ENCODE results near the gene MYF5. TPM values are rescaled to one million over a fixed set of nuclear protein-coding genes. Genes with fewer than 3 reads are reported as not detected.

MYF5 gene
- total and polyA plus RNA-seq, 2 of the 13 experiments (the other 11 are each of a cell fraction or from before 2014, with no cell fraction given), result not detected

GRCh38 chr12:80749456-80749855 lies 32.7 kb downstream of the MYF5 start:
- Histone ChIP-seq H3K27ac (ENCODE audit: extremely low read length, insufficient read depth, low read length) (no peak overlapping the region), H3K79me2 (ENCODE audit: insufficient read depth, low read length) (no peaks in the 10 kb centered on the region), H2AFZ (ENCODE audit: low read length) (no peak overlapping the region), H4K20me1 (ENCODE audit: insufficient read depth, low read length) (no peaks in the 10 kb centered on the region), H3K4me2 (ENCODE audit: low read depth, low read length) (no peak overlapping the region), H3K36me3 (replicated peaks in 1 of 2; ENCODE audit: control insufficient read depth in 1 of 2, insufficient read depth in 2 of 2, low read length in 2 of 2) (no peaks in the 10 kb centered on the region), H3K9me3 (ENCODE audit: low read length) (no peaks in the 10 kb centered on the region), H3K27me3 (ENCODE audit: control insufficient read depth in 1 of 2, insufficient read depth in 2 of 2, low read length in 2 of 2) (no peaks in the 10 kb centered on the region; a peak in 1 of 5 replicates), H3K4me1 (ENCODE audit: insufficient read depth, low read length) (no peaks in the 10 kb centered on the region), H3K9ac (ENCODE audit: insufficient read depth, low read depth, low read length) (no peak overlapping the region), H3K4me3 (replicated peaks in 1 of 3; ENCODE audit: insufficient read depth in 1 of 3, low read depth in 2 of 3, low read length in 3 of 3) (no peak overlapping the region)
- WGBS (ENCODE audit: low lambda C conversion rate), result 0% methylated on average over 2 of the region's 2 CpGs
- ATAC-seq (no peak), DNase-seq (ENCODE audit: low spot score) (no peak), FAIRE-seq (no peak)
- ChIA-PET POLR2A (no interaction called here), CTCF (ENCODE audit: low intra/inter-chr PET ratio, low total read pairs) (no interaction called here)
- intact Hi-C loops (cut with micrococcal nuclease; ENCODE audit: unreplicated experiment), result no loop called here
- BruUV-seq (replicated peaks), result no TSS peak
- TF ChIP-seq ZNF460 (CRISPR knock-in tag; IDR thresholded peaks at IDR 0.05; ENCODE audit: borderline replicate concordance) (no peak), ZNF773 (CRISPR knock-in tag; IDR thresholded peaks at IDR 0.05; ENCODE audit: borderline replicate concordance) (no peak), AHR (CRISPR knock-in tag; IDR thresholded peaks at IDR 0.05) (no peak), NR3C1 (CRISPR knock-in tag; IDR thresholded peaks at IDR 0.05) (no peak), JUN (CRISPR knock-in tag; IDR thresholded peaks at IDR 0.05) (no peak), TAF1 (CRISPR knock-in tag; IDR thresholded peaks at IDR 0.05) (no peak), TOPORS (CRISPR knock-in tag; IDR thresholded peaks at IDR 0.05) (no peak), NFYC (CRISPR knock-in tag; IDR thresholded peaks at IDR 0.05) (no peak)
- in situ Hi-C loops (cut with HindIII; ENCODE audit: extremely low pct_ligation_motif_present, low pct_unique_long_range_greater_than_20kb), result loop anchor here (10.0 kb wide), 1 partner anchor 345 kb away; no protein-coding TSS in a partner anchor

- Histone ChIP-seq H3K36me3 (replicated peaks in 1 of 2; ENCODE audit: control insufficient read depth in 1 of 2, insufficient read depth in 2 of 2, low read length in 2 of 2) (no peaks in the 10 kb centered on the region), H4K20me1 (ENCODE audit: insufficient read depth, low read length) (no peaks in the 10 kb centered on the region), H3K79me2 (ENCODE audit: insufficient read depth, low read length) (no peaks in the 10 kb centered on the region), H3K27ac (ENCODE audit: extremely low read length, insufficient read depth, low read length) (no peak overlapping the region), H3K4me2 (ENCODE audit: low read depth, low read length) (no peak overlapping the region), H2AFZ (ENCODE audit: low read length) (no peak overlapping the region), H3K4me1 (ENCODE audit: insufficient read depth, low read length) (no peaks in the 10 kb centered on the region), H3K27me3 (ENCODE audit: control insufficient read depth in 1 of 2, insufficient read depth in 2 of 2, low read length in 2 of 2) (no peaks in the 10 kb centered on the region; a peak in 1 of 5 replicates), H3K9me3 (ENCODE audit: low read length) (no peaks in the 10 kb centered on the region), H3K4me3 (replicated peaks in 1 of 3; ENCODE audit: insufficient read depth in 1 of 3, low read depth in 2 of 3, low read length in 3 of 3) (no peak overlapping the region), H3K9ac (ENCODE audit: insufficient read depth, low read depth, low read length) (no peak overlapping the region)
- intact Hi-C loops (cut with micrococcal nuclease; ENCODE audit: unreplicated experiment), result no loop called here
- in situ Hi-C loops (cut with HindIII; ENCODE audit: extremely low pct_ligation_motif_present, low pct_unique_long_range_greater_than_20kb), result no loop called here
- ChIA-PET POLR2A (no interaction called here), CTCF (ENCODE audit: low intra/inter-chr PET ratio, low total read pairs) (no interaction called here)
- BruUV-seq (replicated peaks), result no TSS peak
- no peak for TF ChIP-seq ZNF263 (CRISPR knock-in tag; IDR thresholded peaks at IDR 0.05)
- TF ChIP-seq GFI1 (CRISPR knock-in tag; IDR thresholded peaks at IDR 0.05; ENCODE audit: borderline replicate concordance), result no peak
- no peak for TF ChIP-seq ZNF24 (IDR thresholded peaks at IDR 0.05)
- no peak for TF ChIP-seq ZNF713 (CRISPR knock-in tag; IDR thresholded peaks at IDR 0.05)
- ATAC-seq, result no peak
- no peak for FAIRE-seq
- DNase-seq (ENCODE audit: low spot score), result no peak
These were observed 35.8 kb downstream of the MYF5 start for GRCh38 chr12:80752464-80752863.
